ENCODE results near the gene RASGRF2. TPM values are rescaled to one million over a fixed set of nuclear protein-coding genes. Genes with fewer than 3 reads are reported as not detected.

Gene RASGRF2
- total RNA-seq (2014; rRNA removed; shearing (Covaris generic)) (not detected in 2 replicates), polyA plus RNA-seq (2016; fragmentation: Nextera tagmentation; extraction: Ambion mirVana) (0.04 and 0.06 TPM in 2 replicates)

DNA sequence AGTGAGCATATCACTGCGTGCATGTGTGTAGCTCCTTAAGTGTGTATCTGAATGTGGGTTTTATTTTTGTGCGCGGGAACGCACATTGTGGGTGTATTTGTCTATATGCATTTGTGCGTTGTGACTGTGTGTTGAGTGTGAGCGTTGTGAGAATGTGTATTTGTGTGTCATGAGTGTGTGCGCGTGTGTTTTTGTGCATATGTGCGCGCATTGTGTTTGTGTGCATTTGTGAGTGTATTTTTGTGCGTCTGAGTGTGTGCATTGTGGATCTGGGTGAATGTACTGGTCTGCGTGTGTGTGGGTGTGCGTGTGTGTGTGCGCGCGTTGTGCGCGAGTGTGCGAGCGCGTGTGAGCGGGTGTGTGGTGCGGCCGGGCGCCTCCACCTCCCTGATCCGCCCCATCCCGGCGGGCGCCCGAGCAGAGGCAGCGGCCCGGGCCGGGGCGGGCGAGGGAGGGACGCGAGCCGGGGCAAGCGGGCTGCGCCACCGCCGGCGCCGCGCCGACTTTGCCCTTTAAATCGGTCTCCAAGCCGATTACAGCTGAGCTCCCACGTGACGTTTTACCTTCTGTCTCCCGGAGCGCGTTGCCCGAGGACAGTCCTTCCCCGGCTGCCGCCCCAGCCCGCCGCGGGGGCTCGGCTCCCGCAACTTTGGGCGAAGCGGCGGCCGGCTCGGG, at the start of gene RASGRF2:
Gene RASGRF2 (plus strand): TSS at position 596 of the 675 bp plus-strand sequence. CDS start 376 bp downstream, outside the sequence.
- peak; percentile 43 for DNase-seq
- TF ChIP-seq EZH2phosphoT487 (IDR thresholded peaks at IDR 0.05; ENCODE audit: insufficient read depth, low read depth) (no peak), EZH2 (IDR thresholded peaks at IDR 0.05; ENCODE audit: insufficient read depth, poor library complexity, severe bottlenecking) (peak; percentile 56)
- no peaks in the 10 kb centered on the region for H3K9me3 ChIP-seq (ENCODE audit: low read depth)
- in situ Hi-C loops (cut with MboI), result no loop called here
- H3K36me3 ChIP-seq (ENCODE audit: low read depth), result no peaks in the 10 kb centered on the region
- H4K20me1 ChIP-seq (ENCODE audit: insufficient read depth), result no peaks in the 10 kb centered on the region
- peak within 1 kb of the TSS; percentile 57 for H3K4me2 ChIP-seq (ENCODE audit: unreplicated experiment)
- no peak within 1 kb of the TSS for H3K9ac ChIP-seq
- WGBS, 2 experiments (ENCODE audit: low coverage in 1 of 2, low lambda C conversion rate in 2 of 2, missing lambda C conversion rate in 2 of 2), result 23 to 31% methylated on average over 33 to 42 of the region's 66 CpGs
- H3K27ac ChIP-seq, result no peak within 1 kb of the TSS
- no peaks in the 10 kb centered on the region for H3K4me1 ChIP-seq (ENCODE audit: insufficient read depth)
- peaks cover 78% of the 10 kb centered on the region for H3K27me3 ChIP-seq (replicated peaks; ENCODE audit: insufficient read depth)
- no peaks in the 10 kb centered on the region for H3K9me2 ChIP-seq (ENCODE audit: insufficient read depth)
- no peak within 1 kb of the TSS for H2AFZ ChIP-seq
- H3K79me2 ChIP-seq (ENCODE audit: insufficient read depth), result no peaks in the 10 kb centered on the region
- H3F3A ChIP-seq (ENCODE audit: insufficient read depth), result no peaks in the 10 kb centered on the region
- peak within 1 kb of the TSS; percentile 39 for H3K4me3 ChIP-seq

DNA sequence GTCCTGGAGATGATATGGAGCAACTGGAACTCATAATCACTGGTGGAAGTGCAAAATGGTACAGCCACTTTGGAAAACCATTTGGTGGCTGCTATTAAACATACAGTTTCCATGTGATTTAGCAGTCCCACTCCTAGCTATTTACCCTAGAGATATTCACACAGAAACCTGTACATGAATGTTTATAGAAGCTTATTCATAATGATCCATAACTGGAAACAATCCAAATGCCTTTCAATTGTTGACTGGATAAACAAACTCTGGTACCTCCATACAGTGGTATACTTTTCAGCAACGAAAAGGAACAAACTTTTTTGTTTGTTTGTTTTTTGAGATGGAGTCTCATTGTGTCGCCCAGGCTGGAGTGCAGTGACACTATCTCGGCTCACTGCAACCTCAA, 47.7 kb upstream of the RASGRF2 start:
- Histone ChIP-seq H3K4me1 (ENCODE audit: insufficient read depth) (no peaks in the 10 kb centered on the region), H3K4me2 (ENCODE audit: unreplicated experiment) (no peak overlapping the region), H3K9me3 (ENCODE audit: low read depth) (no peaks in the 10 kb centered on the region), H3K79me2 (ENCODE audit: insufficient read depth) (no peaks in the 10 kb centered on the region), H3F3A (ENCODE audit: insufficient read depth) (no peaks in the 10 kb centered on the region), H3K27ac (no peak overlapping the region), H3K9me2 (ENCODE audit: insufficient read depth) (no peaks in the 10 kb centered on the region), H3K4me3 (no peak overlapping the region), H3K27me3 (replicated peaks; ENCODE audit: insufficient read depth) (no peaks in the 10 kb centered on the region), H4K20me1 (ENCODE audit: insufficient read depth) (no peaks in the 10 kb centered on the region), H3K36me3 (ENCODE audit: low read depth) (no peaks in the 10 kb centered on the region), H3K9ac (no peak overlapping the region), H2AFZ (no peak overlapping the region)
- in situ Hi-C loops (cut with MboI), result no loop called here
- DNase-seq, result no peak
- WGBS, 2 experiments (ENCODE audit: low coverage in 1 of 2, low lambda C conversion rate in 2 of 2, missing lambda C conversion rate in 2 of 2), result 88 to 91% methylated on average over 3 of the region's 3 CpGs
- no peak for TF ChIP-seq EZH2 (IDR thresholded peaks at IDR 0.05; ENCODE audit: insufficient read depth, poor library complexity, severe bottlenecking)
- no peak for TF ChIP-seq EZH2phosphoT487 (IDR thresholded peaks at IDR 0.05; ENCODE audit: insufficient read depth, low read depth)

DNA sequence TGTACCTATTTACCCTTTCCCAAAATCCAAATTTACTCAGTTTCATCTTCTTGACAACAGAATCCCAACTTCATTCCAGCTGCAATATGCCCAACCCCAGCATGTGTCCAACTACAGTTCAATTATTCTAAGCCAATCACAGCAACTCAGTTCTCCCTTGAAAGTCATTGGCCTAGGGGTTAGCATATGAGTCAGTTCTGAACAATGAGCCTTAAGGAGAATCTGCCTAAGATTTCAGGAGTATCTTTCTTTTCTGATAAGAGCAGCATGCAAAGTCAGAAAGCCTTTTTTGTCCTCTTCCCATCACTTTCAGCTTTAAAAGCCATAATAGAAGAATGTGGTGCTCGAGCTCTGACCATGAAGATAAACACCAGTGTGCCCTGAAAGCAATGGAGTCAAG, 44.4 kb upstream of the RASGRF2 start:
- no peak overlapping the region for H3K27ac ChIP-seq
- no peaks in the 10 kb centered on the region for H4K20me1 ChIP-seq (ENCODE audit: insufficient read depth)
- no peak overlapping the region for H3K4me2 ChIP-seq (ENCODE audit: unreplicated experiment)
- WGBS, 2 experiments (ENCODE audit: low coverage in 1 of 2, low lambda C conversion rate in 2 of 2, missing lambda C conversion rate in 2 of 2), result 29 to 52% methylated on average over 1 of the region's 1 CpG
- no peak overlapping the region for H2AFZ ChIP-seq
- H3K36me3 ChIP-seq (ENCODE audit: low read depth), result no peaks in the 10 kb centered on the region
- H3K4me1 ChIP-seq (ENCODE audit: insufficient read depth), result no peaks in the 10 kb centered on the region
- no peaks in the 10 kb centered on the region for H3K79me2 ChIP-seq (ENCODE audit: insufficient read depth)
- H3K9me2 ChIP-seq (ENCODE audit: insufficient read depth), result no peaks in the 10 kb centered on the region
- H3F3A ChIP-seq (ENCODE audit: insufficient read depth), result no peaks in the 10 kb centered on the region
- H3K9me3 ChIP-seq (ENCODE audit: low read depth), result no peaks in the 10 kb centered on the region
- peak; percentile 17 for DNase-seq
- no peaks in the 10 kb centered on the region for H3K27me3 ChIP-seq (replicated peaks; ENCODE audit: insufficient read depth)
- TF ChIP-seq EZH2phosphoT487 (IDR thresholded peaks at IDR 0.05; ENCODE audit: insufficient read depth, low read depth) (no peak), EZH2 (IDR thresholded peaks at IDR 0.05; ENCODE audit: insufficient read depth, poor library complexity, severe bottlenecking) (no peak)
- in situ Hi-C loops (cut with MboI), result no loop called here
- H3K9ac ChIP-seq, result no peak overlapping the region
- H3K4me3 ChIP-seq, result no peak overlapping the region

- Histone ChIP-seq H3K4me1 (ENCODE audit: insufficient read depth) (no peaks in the 10 kb centered on the region), H4K20me1 (ENCODE audit: insufficient read depth) (no peaks in the 10 kb centered on the region), H2AFZ (no peak overlapping the region), H3K36me3 (ENCODE audit: low read depth) (no peaks in the 10 kb centered on the region), H3K27me3 (replicated peaks; ENCODE audit: insufficient read depth) (no peaks in the 10 kb centered on the region), H3K9me2 (ENCODE audit: insufficient read depth) (no peaks in the 10 kb centered on the region), H3F3A (ENCODE audit: insufficient read depth) (no peaks in the 10 kb centered on the region), H3K4me3 (no peak overlapping the region), H3K79me2 (ENCODE audit: insufficient read depth) (no peaks in the 10 kb centered on the region), H3K9me3 (ENCODE audit: low read depth) (no peaks in the 10 kb centered on the region), H3K4me2 (ENCODE audit: unreplicated experiment) (no peak overlapping the region), H3K9ac (no peak overlapping the region), H3K27ac (no peak overlapping the region)
- in situ Hi-C loops (cut with MboI), result no loop called here
- WGBS, 2 experiments (ENCODE audit: low coverage in 1 of 2, low lambda C conversion rate in 2 of 2, missing lambda C conversion rate in 2 of 2), result 21% methylated on average over 4 of the region's 4 CpGs
- no peak for TF ChIP-seq EZH2 (IDR thresholded peaks at IDR 0.05; ENCODE audit: insufficient read depth, poor library complexity, severe bottlenecking)
- TF ChIP-seq EZH2phosphoT487 (IDR thresholded peaks at IDR 0.05; ENCODE audit: insufficient read depth, low read depth), result no peak
- DNase-seq, result no peak
Measured at GRCh38 chr5:80916676-80917075, 43.5 kb upstream of the RASGRF2 start.

Data from GM23248 (cell line).